HepG2 (cell line): ENCODE measurements around the gene MID2. TPM values are rescaled to one million over a fixed set of nuclear protein-coding genes. Genes with fewer than 3 reads are reported as not detected.

Experiments
- ATAC-seq: fragments of 200-7000 bp; cut with Tn5 transposase; 3 replicates; pipeline ENCODE4 v1.9.1; 2020; ENCODE audit warnings: mild to moderate bottlenecking, moderate library complexity
- BruUV-seq: library from RNA; stranded (reverse); fragments of 400-500 nt; replicated peaks from 2 replicates; lab custom pipeline; 2021; lab: Mats Ljungman, UMichigan
- CTCF ChIA-PET: fragments of 300-600 bp; formaldehyde crosslinking; extraction: SDS; loops from one replicate; lab custom pipeline; 2021; ENCODE audit warnings: low total read pairs, inconsistent platforms, low intra/inter-chr PET ratio; lab: Yijun Ruan, JAX
- POLR2A ChIA-PET: fragments of 350-600 bp; sonication (Branson Sonifier 250); formaldehyde crosslinking; loops from one replicate; lab custom pipeline; 2020; ENCODE audit warnings: antibody characterized with exemption, inconsistent platforms; lab: Yijun Ruan, JAX
- DNase-seq: peaks from one replicate; pipeline ENCODE4 v3.0.0-alpha.2; 2015; ENCODE audit warnings: low spot score
- FAIRE-seq: peaks from 3 replicates; lab custom pipeline; 2011; peaks lifted over from hg19 to GRCh38; lab: Jason Lieb, UNC
- H2AFZ ChIP-seq: one replicate; pipeline ENCODE4 v1.6.1; 2011; ENCODE audit warnings: low read length, inconsistent platforms
- H3K27ac ChIP-seq: fragments of 300-600 bp; 3 replicates; pipeline ENCODE4 v1.8.0; 2011; ENCODE audit warnings: mixed run types, mild to moderate bottlenecking, mixed read lengths, low read length, inconsistent platforms; ENCODE audit not compliant: insufficient read depth; ENCODE audit errors: extremely low read length
- H3K27me3 ChIP-seq, 2 experiments: fragments of 200-600 bp in 1 of 2; 2 replicates in 1 of 2; 3 replicates in 1 of 2; pipeline versions ENCODE4 v1.6.0 to v1.8.0; 2011; ENCODE audit warnings: low read length in 2 of 2, mild to moderate bottlenecking in 2 of 2, moderate library complexity in 2 of 2, inconsistent platforms in 1 of 2; ENCODE audit not compliant: insufficient read depth in 2 of 2, control insufficient read depth in 1 of 2
- H3K36me3 ChIP-seq, 2 experiments: fragments of 200-600 bp in 1 of 2; replicated peaks in 1 of 2; 2 replicates in 1 of 2; 3 replicates in 1 of 2; pipeline versions ENCODE4 v1.5.1 to v1.8.0; 2011; ENCODE audit warnings: low read length in 2 of 2, inconsistent platforms in 1 of 2; ENCODE audit not compliant: insufficient read depth in 2 of 2, control insufficient read depth in 1 of 2
- H3K4me1 ChIP-seq: 2 replicates; pipeline ENCODE4 v1.5.1; 2012; ENCODE audit warnings: low read length, inconsistent platforms; ENCODE audit not compliant: insufficient read depth
- H3K4me2 ChIP-seq: 2 replicates; pipeline ENCODE4 v1.6.0; 2011; ENCODE audit warnings: low read depth, low read length, inconsistent platforms
- H3K4me3 ChIP-seq, 3 experiments: fragments of 200-600 bp in 1 of 3; sonication (generic), shearing (Covaris generic) in 1 of 3; replicated peaks in 1 of 3; 2 replicates each; pipeline ENCODE4 v1.5.1; 2011 to 2016; ENCODE audit warnings: low read length in 3 of 3, inconsistent platforms in 2 of 3, low read depth in 2 of 3, mild to moderate bottlenecking in 2 of 3, control low read depth in 1 of 3, mixed read lengths in 1 of 3; ENCODE audit not compliant: insufficient read depth in 1 of 3
- H3K79me2 ChIP-seq: one replicate; pipeline ENCODE4 v1.6.1; 2011; ENCODE audit warnings: low read length, inconsistent platforms; ENCODE audit not compliant: insufficient read depth
- H3K9ac ChIP-seq: 2 replicates; pipeline ENCODE4 v1.6.0; 2011; ENCODE audit warnings: mild to moderate bottlenecking, low read depth, low read length, inconsistent platforms; ENCODE audit not compliant: insufficient read depth
- H3K9me3 ChIP-seq: 2 replicates; pipeline ENCODE4 v1.5.1; 2012; ENCODE audit warnings: mild to moderate bottlenecking, low read length
- H4K20me1 ChIP-seq: 2 replicates; pipeline ENCODE4 v1.6.0; 2011; ENCODE audit warnings: inconsistent platforms, mild to moderate bottlenecking, low read length, moderate library complexity; ENCODE audit not compliant: insufficient read depth
- DMAP1 ChIP-seq: IDR thresholded peaks from 2 replicates; pipeline ENCODE4 v1.6.1; 2016
- MAFF ChIP-seq: IDR thresholded peaks from 2 replicates; pipeline ENCODE4 v1.6.1; 2011; ENCODE audit warnings: low read depth, low read length, improper control_type of control experiment
- MED1 ChIP-seq: sonication (generic); formaldehyde crosslinking; IDR thresholded peaks from 2 replicates; pipeline ENCODE4 v1.4.0; 2020; ENCODE audit warnings: missing genetic modification reagents
- MEIS2 ChIP-seq: sonication (generic); formaldehyde crosslinking; IDR thresholded peaks from 2 replicates; pipeline ENCODE4 v1.9.0; 2021; ENCODE audit warnings: mild to moderate bottlenecking, missing genetic modification reagents
- TBL1XR1 ChIP-seq: fragments of 150-350 bp; IDR thresholded peaks from 2 replicates; pipeline ENCODE4 v1.6.1; 2014; ENCODE audit warnings: borderline replicate concordance, low read length; ENCODE audit not compliant: partially characterized antibody
- TOPORS ChIP-seq: sonication (generic); formaldehyde crosslinking; IDR thresholded peaks from 2 replicates; pipeline ENCODE4 v1.8.0; 2023; ENCODE audit warnings: mild to moderate bottlenecking, missing genetic modification reagents
- YEATS4 ChIP-seq: sonication (generic); formaldehyde crosslinking; IDR thresholded peaks from 2 replicates; pipeline ENCODE4 v1.4.0; 2020; ENCODE audit warnings: missing genetic modification reagents, borderline replicate concordance
- ZNF234 ChIP-seq: sonication (generic); formaldehyde crosslinking; conservative IDR thresholded peaks from 2 replicates; pipeline ENCODE4 v1.5.1; 2020; ENCODE audit warnings: mild to moderate bottlenecking, missing genetic modification reagents
- ZNF33B ChIP-seq: sonication (generic); formaldehyde crosslinking; IDR thresholded peaks from 2 replicates; pipeline ENCODE4 v1.5.1; 2020; ENCODE audit warnings: mild to moderate bottlenecking, missing genetic modification reagents
- ZNF75D ChIP-seq: sonication (generic); formaldehyde crosslinking; IDR thresholded peaks from 2 replicates; pipeline ENCODE4 v1.8.1; 2023; ENCODE audit warnings: missing genetic modification reagents, mild to moderate bottlenecking, borderline replicate concordance
- ZNF839 ChIP-seq: sonication (generic); formaldehyde crosslinking; IDR thresholded peaks from 2 replicates; pipeline ENCODE4 v1.4.0; 2020; ENCODE audit warnings: missing genetic modification reagents, mild to moderate bottlenecking, borderline replicate concordance
- WGBS: methylation state at CpG from one replicate; pipeline ENCODE4 v1.1.6; 2017; ENCODE audit warnings: low lambda C conversion rate; 5-methylcytosine and 5-hydroxymethylcytosine counted together
- in situ Hi-C: cut with HindIII; loops from 2 replicates; pipeline ENCODE4 v1.10.0; 2017; ENCODE audit warnings: low pct_unique_long_range_greater_than_20kb; ENCODE audit not compliant: extremely low pct_ligation_motif_present
- intact Hi-C: fragments of 100-400 bp; cut with micrococcal nuclease; formaldehyde crosslinking; loops from one replicate; pipeline ENCODE4 v1.10.0; 2022; ENCODE audit not compliant: unreplicated experiment
- polyA plus RNA-seq, 8 experiments: library from polyadenylated mRNA; depleted of rRNA in 3 of 8; stranded (reverse) in 7 of 8; unstranded in 1 of 8; fragments of >200 nt; fragmentation: Illumina TruSeq in 4 of 8; extraction: Trizol in 4 of 8; gene quantifications; 2 replicates each; pipeline versions ENCODE4 v1.2.1 to v1.2.3, GENCODE V29; 2011 to 2016; ENCODE audit warnings: low read depth in 4 of 8, missing spikeins in 1 of 8, mixed read lengths in 1 of 8; ENCODE audit not compliant: insufficient read depth in 1 of 8
- total RNA-seq, 5 experiments: library from RNA; depleted of rRNA; stranded (reverse); fragments of >200 nt; fragmentation: Illumina TruSeq; extraction: Trizol; gene quantifications; 2 replicates each; pipeline ENCODE4 v1.2.3, GENCODE V29; 2016; ENCODE audit warnings: low read depth in 1 of 5
- TF ChIP-seq, protein P1 (sequence below): sonication (generic); formaldehyde crosslinking; IDR thresholded peaks from 2 replicates; pipeline ENCODE4 v1.4.0; 2020; ENCODE audit warnings: mild to moderate bottlenecking, missing genetic modification reagents

The MID2 gene
- total and polyA plus RNA-seq, 2 of the 13 experiments (the other 11 are each of a cell fraction or from before 2014, with no cell fraction given): 0.05 to 0.09 TPM

DNA sequence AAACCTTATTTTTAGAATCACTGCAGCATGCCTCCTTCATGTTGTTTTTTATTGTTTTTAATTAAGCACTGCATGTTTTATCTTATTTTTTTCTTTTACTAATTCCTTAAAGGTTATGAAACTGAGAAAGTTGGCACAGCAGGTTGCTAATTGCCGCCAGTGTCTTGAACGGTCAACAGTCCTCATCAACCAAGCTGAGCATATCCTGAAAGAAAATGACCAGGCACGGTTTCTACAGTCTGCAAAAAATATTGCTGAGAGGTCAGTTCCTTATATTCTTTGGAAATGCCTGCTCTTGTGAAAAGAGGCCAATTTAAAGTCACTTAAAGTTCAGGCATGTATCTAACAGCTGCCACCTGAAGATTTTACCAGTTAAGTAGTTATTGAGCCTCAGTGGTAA is 79.7 kb downstream of the MID2 start:
- 0% methylated on average over 3 of the region's 3 CpGs for WGBS
- Histone ChIP-seq H3K4me3 (no peak overlapping the region), H4K20me1 (no peaks in the 10 kb centered on the region), H3K9ac (no peak overlapping the region), H3K27ac (no peak overlapping the region), H2AFZ (no peak overlapping the region), H3K27me3 (no peaks in the 10 kb centered on the region), H3K36me3 (no peaks in the 10 kb centered on the region), H3K79me2 (no peaks in the 10 kb centered on the region), H3K4me2 (no peak overlapping the region), H3K4me1 (no peaks in the 10 kb centered on the region), H3K9me3 (no peaks in the 10 kb centered on the region)
- ATAC-seq (no peak), FAIRE-seq (no peak), DNase-seq (no peak)
- intact Hi-C loops: no loop called here
- BruUV-seq: no TSS peak
- in situ Hi-C loops: no loop called here
- TF ChIP-seq ZNF234 (CRISPR knock-in tag) (no peak), ZNF33B (CRISPR knock-in tag) (no peak), TBL1XR1 (no peak), ZNF839 (CRISPR knock-in tag) (no peak)
- CTCF ChIA-PET: no interaction called here
- POLR2A ChIA-PET: no interaction called here

DNA sequence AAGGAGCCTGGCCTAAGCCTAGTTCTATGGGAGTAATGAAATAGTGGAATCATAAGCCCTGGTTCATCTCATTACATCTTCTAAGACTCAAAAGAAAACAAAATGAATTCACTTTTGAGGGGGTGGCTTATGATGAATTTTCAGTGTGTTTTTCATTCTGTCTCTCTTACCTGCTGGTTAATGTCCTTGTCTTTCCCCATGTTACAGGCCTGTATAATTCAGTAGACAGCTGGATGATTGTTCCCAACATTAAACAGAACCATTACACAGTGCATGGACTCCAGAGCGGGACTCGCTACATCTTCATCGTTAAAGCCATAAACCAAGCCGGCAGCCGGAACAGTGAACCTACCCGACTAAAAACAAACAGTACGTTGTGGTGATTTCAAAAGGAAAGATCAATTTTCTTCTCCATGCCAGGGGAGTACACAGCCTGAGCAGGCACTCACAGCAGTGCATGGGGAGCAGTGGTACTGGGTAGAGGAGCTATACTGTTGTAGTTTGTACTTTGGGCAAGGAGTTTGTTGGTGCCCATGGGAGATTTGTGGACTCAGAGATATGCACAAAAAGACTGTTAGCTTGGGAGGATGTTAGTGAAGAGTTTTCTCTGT is 98.6 kb downstream of the MID2 start:
- Histone ChIP-seq H3K4me1 (no peaks in the 10 kb centered on the region), H3K9ac (no peak overlapping the region), H3K4me3 (no peak overlapping the region), H3K27me3 (no peaks in the 10 kb centered on the region), H3K27ac (no peak overlapping the region), H4K20me1 (no peaks in the 10 kb centered on the region), H3K9me3 (no peaks in the 10 kb centered on the region), H3K36me3 (no peaks in the 10 kb centered on the region), H3K4me2 (no peak overlapping the region), H2AFZ (no peak overlapping the region), H3K79me2 (no peaks in the 10 kb centered on the region)
- ATAC-seq: no peak
- in situ Hi-C loops: no loop called here
- POLR2A ChIA-PET: no interaction called here
- WGBS: 60% methylated on average over 1 of the region's 7 CpGs
- no peak for FAIRE-seq
- DNase-seq: no peak
- intact Hi-C loops: no loop called here
- no TSS peak for BruUV-seq
- CTCF ChIA-PET: no interaction called here
- TF ChIP-seq, protein P1, sequence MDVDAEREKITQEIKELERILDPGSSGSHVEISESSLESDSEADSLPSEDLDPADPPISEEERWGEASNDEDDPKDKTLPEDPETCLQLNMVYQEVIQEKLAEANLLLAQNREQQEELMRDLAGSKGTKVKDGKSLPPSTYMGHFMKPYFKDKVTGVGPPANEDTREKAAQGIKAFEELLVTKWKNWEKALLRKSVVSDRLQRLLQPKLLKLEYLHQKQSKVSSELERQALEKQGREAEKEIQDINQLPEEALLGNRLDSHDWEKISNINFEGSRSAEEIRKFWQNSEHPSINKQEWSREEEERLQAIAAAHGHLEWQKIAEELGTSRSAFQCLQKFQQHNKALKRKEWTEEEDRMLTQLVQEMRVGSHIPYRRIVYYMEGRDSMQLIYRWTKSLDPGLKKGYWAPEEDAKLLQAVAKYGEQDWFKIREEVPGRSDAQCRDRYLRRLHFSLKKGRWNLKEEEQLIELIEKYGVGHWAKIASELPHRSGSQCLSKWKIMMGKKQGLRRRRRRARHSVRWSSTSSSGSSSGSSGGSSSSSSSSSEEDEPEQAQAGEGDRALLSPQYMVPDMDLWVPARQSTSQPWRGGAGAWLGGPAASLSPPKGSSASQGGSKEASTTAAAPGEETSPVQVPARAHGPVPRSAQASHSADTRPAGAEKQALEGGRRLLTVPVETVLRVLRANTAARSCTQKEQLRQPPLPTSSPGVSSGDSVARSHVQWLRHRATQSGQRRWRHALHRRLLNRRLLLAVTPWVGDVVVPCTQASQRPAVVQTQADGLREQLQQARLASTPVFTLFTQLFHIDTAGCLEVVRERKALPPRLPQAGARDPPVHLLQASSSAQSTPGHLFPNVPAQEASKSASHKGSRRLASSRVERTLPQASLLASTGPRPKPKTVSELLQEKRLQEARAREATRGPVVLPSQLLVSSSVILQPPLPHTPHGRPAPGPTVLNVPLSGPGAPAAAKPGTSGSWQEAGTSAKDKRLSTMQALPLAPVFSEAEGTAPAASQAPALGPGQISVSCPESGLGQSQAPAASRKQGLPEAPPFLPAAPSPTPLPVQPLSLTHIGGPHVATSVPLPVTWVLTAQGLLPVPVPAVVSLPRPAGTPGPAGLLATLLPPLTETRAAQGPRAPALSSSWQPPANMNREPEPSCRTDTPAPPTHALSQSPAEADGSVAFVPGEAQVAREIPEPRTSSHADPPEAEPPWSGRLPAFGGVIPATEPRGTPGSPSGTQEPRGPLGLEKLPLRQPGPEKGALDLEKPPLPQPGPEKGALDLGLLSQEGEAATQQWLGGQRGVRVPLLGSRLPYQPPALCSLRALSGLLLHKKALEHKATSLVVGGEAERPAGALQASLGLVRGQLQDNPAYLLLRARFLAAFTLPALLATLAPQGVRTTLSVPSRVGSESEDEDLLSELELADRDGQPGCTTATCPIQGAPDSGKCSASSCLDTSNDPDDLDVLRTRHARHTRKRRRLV (CRISPR knock-in tag): no peak
- TF ChIP-seq MED1: no peak
- no peak for TF ChIP-seq TOPORS (CRISPR knock-in tag)
- TF ChIP-seq ZNF75D (CRISPR knock-in tag): no peak
- no peak for TF ChIP-seq DMAP1
- TF ChIP-seq MEIS2 (CRISPR knock-in tag): no peak
- no peak for TF ChIP-seq MAFF
- TF ChIP-seq YEATS4 (CRISPR knock-in tag): no peak
